RWPE2 (cell line): ENCODE data around the gene PTGR1.
"Not testable (repeated sequence)": the region's sequence is repeated elsewhere in the genome, so short reads cannot be mapped to it uniquely, and the experiment has no call there.

Experiments used
- ATAC-seq: fragments of 200-7000 bp; cut with Tn5 transposase; 3 replicates; pipeline ENCODE4 v1.9.1; 2021; ENCODE audit warnings: low read depth
- DNase-seq: peaks from one replicate; pipeline ENCODE4 v3.0.0-alpha.2; 2020; ENCODE audit warnings: low spot score
- H3K27ac ChIP-seq: fragments of 450-650 bp; 2 replicates; pipeline ENCODE4 v1.5.1; 2017; ENCODE audit warnings: mild to moderate bottlenecking; ENCODE audit not compliant: poor library complexity, severe bottlenecking
- H3K27me3 ChIP-seq: fragments of 250-450 bp; sonication (Bioruptor Pico); 2 replicates; pipeline ENCODE4 v1.5.1; 2021; ENCODE audit warnings: mild to moderate bottlenecking, moderate library complexity; ENCODE audit not compliant: insufficient read depth, poor library complexity, severe bottlenecking
- H3K36me3 ChIP-seq: fragments of 250-450 bp; sonication (Bioruptor Pico); 2 replicates; pipeline ENCODE4 v1.5.1; 2020; ENCODE audit warnings: low read depth, mild to moderate bottlenecking, moderate library complexity
- H3K4me1 ChIP-seq: fragments of 250-450 bp; sonication (Bioruptor Pico); 2 replicates; pipeline ENCODE4 v1.5.1; 2021; ENCODE audit warnings: mild to moderate bottlenecking, moderate library complexity; ENCODE audit not compliant: insufficient read depth, poor library complexity, severe bottlenecking
- H3K4me3 ChIP-seq: fragments of 250-450 bp; sonication (Bioruptor Pico); 2 replicates; pipeline ENCODE4 v1.5.1; 2021; ENCODE audit warnings: mild to moderate bottlenecking, moderate library complexity; ENCODE audit not compliant: severe bottlenecking
- H3K9me3 ChIP-seq: fragments of 250-450 bp; sonication (Bioruptor Pico); 2 replicates; pipeline ENCODE4 v1.5.1; 2021; ENCODE audit warnings: mild to moderate bottlenecking, moderate library complexity; ENCODE audit not compliant: severe bottlenecking
- CTCF ChIP-seq: fragments of 450-650 bp; IDR thresholded peaks from one replicate; pipeline ENCODE4 v1.5.1; 2017; ENCODE audit warnings: mild to moderate bottlenecking, moderate library complexity; ENCODE audit not compliant: poor library complexity, severe bottlenecking

Gene PTGR1

DNA sequence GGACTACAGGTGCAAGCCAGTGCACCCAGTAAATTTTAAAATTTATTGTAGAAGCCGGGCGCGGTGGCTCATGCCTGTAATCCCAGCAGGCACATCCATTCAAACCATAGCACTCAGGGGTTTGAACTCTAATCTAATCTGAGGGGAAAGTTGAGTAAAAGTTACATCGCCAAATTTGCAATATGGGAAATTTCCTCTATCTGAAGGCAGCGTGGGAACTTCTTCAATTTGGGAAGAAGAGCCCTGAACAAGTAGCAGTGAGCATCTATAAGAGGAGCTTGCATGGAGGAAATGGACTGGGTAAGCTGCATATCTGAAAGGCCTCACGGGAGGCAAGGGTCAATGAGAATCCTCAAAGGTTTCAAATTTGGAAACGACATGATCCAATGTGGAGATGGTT is 29.0 kb upstream of the PTGR1 start:
- Histone ChIP-seq H3K4me3 (no peak overlapping the region), H3K27me3 (no peaks in the 10 kb centered on the region), H3K27ac (no peak overlapping the region), H3K4me1 (peaks cover 7% of the 10 kb centered on the region), H3K36me3 (0 out of 2 replicates have a peak, but pooled peaks cover under 1% of the 10 kb centered on the region), H3K9me3 (no peaks in the 10 kb centered on the region)
- DNase-seq, result no peak
- ATAC-seq, result no peak
- no peak for TF ChIP-seq CTCF

- H3K27me3 ChIP-seq, result no peaks in the 10 kb centered on the region
- no peaks in the 10 kb centered on the region for H3K9me3 ChIP-seq
- TF ChIP-seq CTCF, result no peak
- no peak overlapping the region for H3K4me3 ChIP-seq
- H3K4me1 ChIP-seq, result peaks cover 6% of the 10 kb centered on the region
- H3K36me3 ChIP-seq, result no peaks in the 10 kb centered on the region
- ATAC-seq, result no peak
- H3K27ac ChIP-seq, result no peak overlapping the region
- DNase-seq, result no peak
These were observed 28.0 kb upstream of the PTGR1 start for GRCh38 chr9:111627260-111627963.

- no peak overlapping the region for H3K27ac ChIP-seq
- TF ChIP-seq CTCF, result no peak
- no peaks in the 10 kb centered on the region for H3K9me3 ChIP-seq
- no peak for DNase-seq
- H3K27me3 ChIP-seq, result no peaks in the 10 kb centered on the region
- H3K36me3 ChIP-seq, result no peaks in the 10 kb centered on the region
- peaks cover 7% of the 10 kb centered on the region for H3K4me1 ChIP-seq
- ATAC-seq, result peak; percentile 35; the same call in 1 of the 3 replicates
- H3K4me3 ChIP-seq, result no peak overlapping the region
These were observed 23.2 kb upstream of the PTGR1 start for GRCh38 chr9:111622626-111623025.

DNA sequence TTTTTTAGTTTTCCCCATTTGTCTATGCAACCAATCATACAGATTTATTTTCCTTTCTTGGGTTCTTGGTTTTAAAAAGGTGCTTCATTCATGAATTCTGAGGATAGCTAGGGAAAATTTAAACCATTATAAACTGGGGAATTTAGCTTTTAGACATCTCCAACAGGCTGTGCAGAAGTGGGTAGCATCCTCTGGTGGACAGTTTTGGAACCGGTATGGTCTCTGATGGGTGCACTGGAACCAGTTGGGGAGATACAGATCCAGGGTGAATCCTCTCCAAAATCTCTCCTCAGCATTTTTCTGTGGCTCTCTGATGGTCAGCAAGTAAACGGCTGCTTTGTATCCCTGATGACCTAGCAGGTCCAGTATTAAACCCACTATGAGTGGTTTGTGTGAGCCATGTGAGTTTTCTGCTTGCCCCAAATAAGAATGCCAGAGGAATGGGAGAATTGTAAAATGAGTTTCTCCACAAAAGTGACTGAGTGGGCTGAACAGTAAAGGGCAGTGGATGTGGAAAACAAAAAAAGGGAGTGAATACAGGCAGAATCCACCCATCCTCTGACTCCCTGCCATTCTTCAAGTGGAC is 22.5 kb upstream of the PTGR1 start:
- peak; percentile 75 for TF ChIP-seq CTCF
- Histone ChIP-seq H3K27ac (no peak overlapping the region), H3K9me3 (no peaks in the 10 kb centered on the region), H3K27me3 (no peaks in the 10 kb centered on the region), H3K4me1 (peaks cover 7% of the 10 kb centered on the region), H3K36me3 (no peaks in the 10 kb centered on the region), H3K4me3 (no peak overlapping the region)
- DNase-seq (no peak), ATAC-seq (peak; percentile 55; the same call in 2 of the 3 replicates)

GRCh38 chr9:111617349-111617748 is 17.9 kb upstream of the PTGR1 start:
- DNase-seq, H3K4me1 ChIP-seq, H3K4me3 ChIP-seq, H3K36me3 ChIP-seq, ATAC-seq, H3K27me3 ChIP-seq, H3K27ac ChIP-seq, H3K9me3 ChIP-seq: not testable (repeated sequence)
